Measurements from ENCODE around the gene PAFAH2.

The PAFAH2 gene

GRCh38 chr1:26023009-26023408 lies 25.1 kb upstream of the PAFAH2 start:
- peaks cover 6% of the 10 kb centered on the region for H3K4me1 Mint-ChIP-seq (ENCODE audit: low read depth)
- H3K27ac Mint-ChIP-seq: no peak overlapping the region
- no peaks in the 10 kb centered on the region for H3K9me3 Mint-ChIP-seq (ENCODE audit: low read depth)
- no peaks in the 10 kb centered on the region for H3K36me3 Mint-ChIP-seq
- no peaks in the 10 kb centered on the region for H3K27me3 Mint-ChIP-seq
- H3K4me3 Mint-ChIP-seq: no peak overlapping the region

GRCh38 chr1:26022404-26022779 lies 24.5 kb upstream of the PAFAH2 start:
- no peaks in the 10 kb centered on the region for H3K27me3 Mint-ChIP-seq
- no peaks in the 10 kb centered on the region for H3K36me3 Mint-ChIP-seq
- H3K4me1 Mint-ChIP-seq (ENCODE audit: low read depth): peaks cover 7% of the 10 kb centered on the region
- no peak overlapping the region for H3K4me3 Mint-ChIP-seq
- no peak overlapping the region for H3K27ac Mint-ChIP-seq
- no peaks in the 10 kb centered on the region for H3K9me3 Mint-ChIP-seq (ENCODE audit: low read depth)

GRCh38 chr1:26021647-26022403 lies 24.0 kb upstream of the PAFAH2 start, which contains the start of gene EXTL1:
EXTL1 (plus strand) TSS chr1:26021775; CDS start chr1:26022647, 872 bp downstream.
- Mint-ChIP-seq H3K36me3 (no peaks in the 10 kb centered on the region), H3K27me3 (no peaks in the 10 kb centered on the region), H3K4me1 (ENCODE audit: low read depth) (peaks cover 13% of the 10 kb centered on the region), H3K27ac (no peak within 1 kb of the TSS), H3K9me3 (ENCODE audit: low read depth) (no peaks in the 10 kb centered on the region), H3K4me3 (no peak within 1 kb of the TSS)

- H3K4me3 Mint-ChIP-seq: no peak overlapping the region
- H3K4me1 Mint-ChIP-seq (ENCODE audit: low read depth): peaks cover 18% of the 10 kb centered on the region
- no peaks in the 10 kb centered on the region for H3K27me3 Mint-ChIP-seq
- no peaks in the 10 kb centered on the region for H3K36me3 Mint-ChIP-seq
- no peaks in the 10 kb centered on the region for H3K9me3 Mint-ChIP-seq (ENCODE audit: low read depth)
- no peak overlapping the region for H3K27ac Mint-ChIP-seq
These were observed 23.2 kb upstream of the PAFAH2 start for GRCh38 chr1:26020941-26021646.

GRCh38 chr1:26020330-26020768 lies 22.5 kb upstream of the PAFAH2 start:
- Mint-ChIP-seq H3K27ac (no peak overlapping the region), H3K27me3 (no peaks in the 10 kb centered on the region), H3K9me3 (ENCODE audit: low read depth) (no peaks in the 10 kb centered on the region), H3K4me3 (no peak overlapping the region), H3K36me3 (no peaks in the 10 kb centered on the region), H3K4me1 (ENCODE audit: low read depth) (peaks cover 18% of the 10 kb centered on the region)

GRCh38 chr1:26019641-26020315 lies 21.9 kb upstream of the PAFAH2 start:
- Mint-ChIP-seq H3K4me1 (ENCODE audit: low read depth) (peaks cover 18% of the 10 kb centered on the region), H3K27me3 (no peaks in the 10 kb centered on the region), H3K4me3 (no peak overlapping the region), H3K9me3 (ENCODE audit: low read depth) (no peaks in the 10 kb centered on the region), H3K27ac (no peak overlapping the region), H3K36me3 (no peaks in the 10 kb centered on the region)

- Mint-ChIP-seq H3K36me3 (no peaks in the 10 kb centered on the region), H3K9me3 (ENCODE audit: low read depth) (no peaks in the 10 kb centered on the region), H3K27me3 (no peaks in the 10 kb centered on the region), H3K27ac (no peak overlapping the region), H3K4me3 (no peak overlapping the region), H3K4me1 (ENCODE audit: low read depth) (peaks cover 18% of the 10 kb centered on the region)
These were observed 19.7 kb upstream of the PAFAH2 start for GRCh38 chr1:26017606-26018005.

GRCh38 chr1:26016953-26017545 lies 19.2 kb upstream of the PAFAH2 start:
- Mint-ChIP-seq H3K4me1 (ENCODE audit: low read depth) (peaks cover 18% of the 10 kb centered on the region), H3K27ac (no peak overlapping the region), H3K4me3 (no peak overlapping the region), H3K36me3 (no peaks in the 10 kb centered on the region), H3K9me3 (ENCODE audit: low read depth) (no peaks in the 10 kb centered on the region), H3K27me3 (no peaks in the 10 kb centered on the region)

- H3K36me3 Mint-ChIP-seq: no peaks in the 10 kb centered on the region
- H3K9me3 Mint-ChIP-seq (ENCODE audit: low read depth): no peaks in the 10 kb centered on the region
- no peak overlapping the region for H3K4me3 Mint-ChIP-seq
- H3K27ac Mint-ChIP-seq: no peak overlapping the region
- H3K27me3 Mint-ChIP-seq: no peaks in the 10 kb centered on the region
- H3K4me1 Mint-ChIP-seq (ENCODE audit: low read depth): peaks cover 18% of the 10 kb centered on the region
These were observed 18.5 kb upstream of the PAFAH2 start for GRCh38 chr1:26016258-26016952.

- Mint-ChIP-seq H3K36me3 (no peaks in the 10 kb centered on the region), H3K27ac (no peak overlapping the region), H3K27me3 (no peaks in the 10 kb centered on the region), H3K9me3 (ENCODE audit: low read depth) (no peaks in the 10 kb centered on the region), H3K4me1 (ENCODE audit: low read depth) (peaks cover 18% of the 10 kb centered on the region), H3K4me3 (no peak overlapping the region)
These were observed 17.5 kb upstream of the PAFAH2 start for GRCh38 chr1:26015358-26015757.

- H3K4me1 Mint-ChIP-seq (ENCODE audit: low read depth): peaks cover 12% of the 10 kb centered on the region
- no peaks in the 10 kb centered on the region for H3K9me3 Mint-ChIP-seq (ENCODE audit: low read depth)
- H3K4me3 Mint-ChIP-seq: no peak overlapping the region
- H3K36me3 Mint-ChIP-seq: no peaks in the 10 kb centered on the region
- no peak overlapping the region for H3K27ac Mint-ChIP-seq
- H3K27me3 Mint-ChIP-seq: no peaks in the 10 kb centered on the region
These were observed 16.3 kb upstream of the PAFAH2 start for GRCh38 chr1:26014179-26014578.

GRCh38 chr1:26012864-26013263 lies 15.0 kb upstream of the PAFAH2 start:
- Mint-ChIP-seq H3K4me1 (ENCODE audit: low read depth) (peaks cover 12% of the 10 kb centered on the region), H3K9me3 (ENCODE audit: low read depth) (no peaks in the 10 kb centered on the region), H3K27ac (no peak overlapping the region), H3K27me3 (no peaks in the 10 kb centered on the region), H3K4me3 (no peak overlapping the region), H3K36me3 (no peaks in the 10 kb centered on the region)

GRCh38 chr1:26010825-26011224 lies 13.0 kb upstream of the PAFAH2 start:
- H3K9me3 Mint-ChIP-seq (ENCODE audit: low read depth): no peaks in the 10 kb centered on the region
- H3K4me3 Mint-ChIP-seq: no peak overlapping the region
- H3K36me3 Mint-ChIP-seq: no peaks in the 10 kb centered on the region
- H3K4me1 Mint-ChIP-seq (ENCODE audit: low read depth): no peaks in the 10 kb centered on the region
- no peak overlapping the region for H3K27ac Mint-ChIP-seq
- H3K27me3 Mint-ChIP-seq: no peaks in the 10 kb centered on the region

GRCh38 chr1:26009796-26010447 lies 12.1 kb upstream of the PAFAH2 start:
- H3K4me1 Mint-ChIP-seq (ENCODE audit: low read depth): no peaks in the 10 kb centered on the region
- no peaks in the 10 kb centered on the region for H3K36me3 Mint-ChIP-seq
- no peak overlapping the region for H3K4me3 Mint-ChIP-seq
- no peaks in the 10 kb centered on the region for H3K9me3 Mint-ChIP-seq (ENCODE audit: low read depth)
- no peak overlapping the region for H3K27ac Mint-ChIP-seq
- no peaks in the 10 kb centered on the region for H3K27me3 Mint-ChIP-seq
